Measurements from ENCODE around the gene GPR65. TPM values are rescaled to one million over a fixed set of nuclear protein-coding genes. Genes with fewer than 3 reads are reported as not detected.

The GPR65 gene
- total RNA-seq, 1 experiment from 2014 or later = not detected

DNA sequence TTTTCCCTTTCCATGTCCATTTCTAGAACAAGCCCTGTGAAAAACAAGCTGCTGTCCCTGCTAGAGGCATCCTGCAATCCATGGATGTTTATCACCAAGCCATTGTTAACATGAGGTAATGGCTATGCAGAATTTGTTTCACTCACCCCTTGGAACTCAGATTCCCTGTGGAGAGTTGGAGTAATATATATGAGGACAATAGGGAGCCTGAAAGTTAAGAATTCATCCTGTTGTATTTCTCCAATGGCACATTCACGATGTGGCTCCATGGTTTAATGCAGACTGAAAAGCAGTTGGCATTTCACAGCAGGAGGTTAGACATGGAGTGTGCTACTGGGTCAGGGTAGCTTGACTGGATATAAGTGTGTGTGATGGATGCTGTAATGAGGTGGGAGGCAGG, 32.4 kb downstream of the GPR65 start:
- Histone ChIP-seq H2BK20ac (ENCODE audit: low read depth, low read length, poor library complexity, severe bottlenecking) (no peak overlapping the region), H3K9ac (ENCODE audit: extremely low read depth, insufficient read length, low read length) (no peak overlapping the region), H3K4me1 (ENCODE audit: insufficient read depth, low read length) (peaks cover 4% of the 10 kb centered on the region; the same call in 1 of the 2 replicates), H4K8ac (replicated peaks; ENCODE audit: insufficient read length, low read depth, low read length) (no peak overlapping the region), H3K23me2 (ENCODE audit: insufficient read length, low read depth, low read length, poor library complexity, severe bottlenecking) (no peaks in the 10 kb centered on the region), H2BK12ac (ENCODE audit: insufficient read length, low read depth, low read length) (no peak overlapping the region), H3K23ac (ENCODE audit: insufficient read length, low read depth, low read length) (no peak overlapping the region), H2AK5ac (ENCODE audit: insufficient read length, low read length) (no peak overlapping the region), H2BK120ac (ENCODE audit: low read depth, low read length, poor library complexity, severe bottlenecking) (no peak overlapping the region), H2AFZ (ENCODE audit: low read length) (no peak overlapping the region), H3T11ph (ENCODE audit: low read length) (no peak overlapping the region), H3K9me3 (ENCODE audit: control insufficient read depth, low read depth, low read length) (no peaks in the 10 kb centered on the region), H3K18ac (ENCODE audit: insufficient read length, low read depth, low read length) (no peak overlapping the region), H3K27ac (ENCODE audit: insufficient read length, low read depth, low read length) (no peak overlapping the region), H3K79me2 (ENCODE audit: insufficient read depth, low read length) (no peaks in the 10 kb centered on the region), H3K4ac (ENCODE audit: low read depth, low read length) (no peak overlapping the region), H4K5ac (ENCODE audit: insufficient read length, low read depth, low read length) (no peak overlapping the region), H3K27me3 (ENCODE audit: insufficient read depth, low read length) (no peaks in the 10 kb centered on the region), H4K20me1 (ENCODE audit: control insufficient read depth, insufficient read depth, insufficient read length) (no peaks in the 10 kb centered on the region), H2BK15ac (ENCODE audit: low read depth, low read length) (no peak overlapping the region), H3K56ac (ENCODE audit: insufficient read length, low read depth, low read length) (no peak overlapping the region), H3K4me2 (ENCODE audit: insufficient read depth, insufficient read length, low read length) (no peak overlapping the region), H2BK5ac (ENCODE audit: insufficient read length, low read length) (no peak overlapping the region), H3K79me1 (ENCODE audit: insufficient read depth, low read depth, low read length, poor library complexity, severe bottlenecking) (no peaks in the 10 kb centered on the region), H3K14ac (ENCODE audit: insufficient read depth, low read length) (no peak overlapping the region), H4K91ac (ENCODE audit: insufficient read length, low read depth, low read length) (no peak overlapping the region)
- H3K27me3 Mint-ChIP-seq (ENCODE audit: low read depth) = no peaks in the 10 kb centered on the region
- H3K4me3 Mint-ChIP-seq = no peak overlapping the region
- peaks cover 18% of the 10 kb centered on the region in 2 experiments for H3K4me1 Mint-ChIP-seq
- H3K9me3 Mint-ChIP-seq = no peaks in the 10 kb centered on the region
- DNase-seq = no peak
- H3K36me3 Mint-ChIP-seq (ENCODE audit: insufficient read depth in 1 of 3, low read depth in 3 of 3) = no peaks in the 10 kb centered on the region; a peak in 1 of 7 replicates
- WGBS (ENCODE audit: extremely low coverage, insufficient read length, low lambda C conversion rate) = no CpG with 5 or more reads among the region's 1 CpG
- peak overlapping the region in 1 of 3 experiments; percentile 54; a peak in 1 of 7 replicates for H3K27ac Mint-ChIP-seq
- TF ChIP-seq, protein P1, sequence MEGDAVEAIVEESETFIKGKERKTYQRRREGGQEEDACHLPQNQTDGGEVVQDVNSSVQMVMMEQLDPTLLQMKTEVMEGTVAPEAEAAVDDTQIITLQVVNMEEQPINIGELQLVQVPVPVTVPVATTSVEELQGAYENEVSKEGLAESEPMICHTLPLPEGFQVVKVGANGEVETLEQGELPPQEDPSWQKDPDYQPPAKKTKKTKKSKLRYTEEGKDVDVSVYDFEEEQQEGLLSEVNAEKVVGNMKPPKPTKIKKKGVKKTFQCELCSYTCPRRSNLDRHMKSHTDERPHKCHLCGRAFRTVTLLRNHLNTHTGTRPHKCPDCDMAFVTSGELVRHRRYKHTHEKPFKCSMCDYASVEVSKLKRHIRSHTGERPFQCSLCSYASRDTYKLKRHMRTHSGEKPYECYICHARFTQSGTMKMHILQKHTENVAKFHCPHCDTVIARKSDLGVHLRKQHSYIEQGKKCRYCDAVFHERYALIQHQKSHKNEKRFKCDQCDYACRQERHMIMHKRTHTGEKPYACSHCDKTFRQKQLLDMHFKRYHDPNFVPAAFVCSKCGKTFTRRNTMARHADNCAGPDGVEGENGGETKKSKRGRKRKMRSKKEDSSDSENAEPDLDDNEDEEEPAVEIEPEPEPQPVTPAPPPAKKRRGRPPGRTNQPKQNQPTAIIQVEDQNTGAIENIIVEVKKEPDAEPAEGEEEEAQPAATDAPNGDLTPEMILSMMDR (conservative IDR thresholded peaks at IDR 0.05) = no peak
